CD4-positive, alpha-beta T cell treated with Interleukin-12 subunit alpha and Interleukin-12 subunit beta, for 1 hour (primary cell): ENCODE results near the gene HSD17B11.
"Not testable (repeated sequence)": the region's sequence is repeated elsewhere in the genome, so short reads cannot be mapped to it uniquely, and the experiment has no call there.

Source experiments
- DNase-seq: peaks from one replicate; pipeline ENCODE4 v3.0.0-alpha.2; 2020

The HSD17B11 gene

GRCh38 chr4:87405211-87405820, 14.3 kb upstream of the HSD17B11 start:
- no peak for DNase-seq

- not testable (repeated sequence) for DNase-seq
These were observed 12.7 kb upstream of the HSD17B11 start for GRCh38 chr4:87403732-87404131.

- DNase-seq: no peak
These were observed 9.0 kb upstream of the HSD17B11 start for GRCh38 chr4:87399954-87400353.

GRCh38 chr4:87399148-87399547, 8.2 kb upstream of the HSD17B11 start:
- DNase-seq: no peak

- DNase-seq: not testable (repeated sequence)
These were observed 4.9 kb upstream of the HSD17B11 start for GRCh38 chr4:87395851-87396250.

GRCh38 chr4:87395073-87395472, 4.1 kb upstream of the HSD17B11 start:
- DNase-seq: not testable (repeated sequence)

- no peak for DNase-seq
These were observed 1.2 kb upstream of the HSD17B11 start for GRCh38 chr4:87392183-87392582.

- DNase-seq: no peak
These were observed 627 bp upstream of the HSD17B11 start for GRCh38 chr4:87391576-87392054.

- DNase-seq: no peak
These were observed 467 bp downstream of the HSD17B11 start for GRCh38 chr4:87390551-87390890.

GRCh38 chr4:87390055-87390454, 933 bp downstream of the HSD17B11 start:
- not testable (repeated sequence) for DNase-seq

GRCh38 chr4:87388901-87389300, 2.1 kb downstream of the HSD17B11 start:
- DNase-seq: no peak

GRCh38 chr4:87387237-87387636, 3.8 kb downstream of the HSD17B11 start:
- no peak for DNase-seq

GRCh38 chr4:87384466-87385132, 6.4 kb downstream of the HSD17B11 start:
- DNase-seq: not testable (repeated sequence)

- DNase-seq: no peak
These were observed 8.1 kb downstream of the HSD17B11 start for GRCh38 chr4:87382931-87383330.

- DNase-seq: no peak
These were observed 8.9 kb downstream of the HSD17B11 start for GRCh38 chr4:87382116-87382515.

GRCh38 chr4:87377816-87378215, 13.2 kb downstream of the HSD17B11 start:
- DNase-seq: no peak

- DNase-seq: peak; percentile 48
These were observed 15.2 kb downstream of the HSD17B11 start for GRCh38 chr4:87375719-87376291.

- DNase-seq: no peak
These were observed 20.9 kb downstream of the HSD17B11 start for GRCh38 chr4:87370068-87370467.

GRCh38 chr4:87366521-87367162, 24.3 kb downstream of the HSD17B11 start:
- no peak for DNase-seq

GRCh38 chr4:87365348-87365747, 25.6 kb downstream of the HSD17B11 start:
- DNase-seq: no peak

GRCh38 chr4:87363552-87363951, 27.4 kb downstream of the HSD17B11 start:
- no peak for DNase-seq

- DNase-seq: no peak
These were observed 30.6 kb downstream of the HSD17B11 start for GRCh38 chr4:87360338-87360935.

- no peak for DNase-seq
These were observed 31.7 kb downstream of the HSD17B11 start for GRCh38 chr4:87359258-87359657.
